NAMALWA (cell line): ENCODE results near the gene CCDC148.

Experiments used
- DNase-seq: peaks from one replicate; pipeline ENCODE4 v3.0.0-alpha.2; 2015; ENCODE audit warnings: low spot score

The CCDC148 gene

DNA sequence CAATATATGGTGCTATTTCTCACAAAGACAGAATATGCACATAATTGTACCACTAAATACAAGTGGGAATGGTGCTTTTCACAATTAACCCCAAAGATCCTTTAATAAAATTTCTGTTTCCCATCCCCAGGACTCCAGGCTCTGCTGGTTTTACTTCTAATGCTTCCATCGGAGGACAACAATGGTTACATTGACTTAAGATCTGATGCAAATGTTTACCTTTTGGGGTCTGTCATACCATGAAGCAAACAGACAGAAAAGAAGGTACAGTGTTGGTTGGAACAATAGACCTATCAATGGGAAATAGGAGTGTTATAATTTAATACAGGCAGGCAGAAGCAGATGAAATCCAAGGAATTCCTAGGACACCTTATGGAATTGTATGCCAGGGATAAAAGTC lies 249.2 kb downstream of the CCDC148 start:
- no peak for DNase-seq

DNA sequence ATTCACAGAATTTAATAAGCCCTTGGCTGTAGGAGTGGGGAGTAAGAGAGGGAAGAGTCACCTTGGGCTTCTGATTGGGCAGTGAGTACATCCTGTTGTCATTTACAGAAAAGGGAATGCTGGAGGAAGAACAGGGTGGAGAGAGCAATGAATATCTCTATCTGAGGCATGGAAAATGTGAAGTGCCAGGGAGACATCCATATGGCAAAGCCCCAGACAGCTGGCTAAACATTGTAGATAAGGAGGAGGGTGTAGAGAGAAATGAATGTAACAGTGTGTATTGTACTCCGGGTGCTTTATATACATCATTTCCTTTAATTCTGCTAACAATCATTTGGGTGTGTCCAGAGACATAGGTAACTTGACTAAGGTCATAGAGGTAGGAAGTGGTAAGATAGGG lies 251.3 kb downstream of the CCDC148 start:
- DNase-seq: no peak

DNA sequence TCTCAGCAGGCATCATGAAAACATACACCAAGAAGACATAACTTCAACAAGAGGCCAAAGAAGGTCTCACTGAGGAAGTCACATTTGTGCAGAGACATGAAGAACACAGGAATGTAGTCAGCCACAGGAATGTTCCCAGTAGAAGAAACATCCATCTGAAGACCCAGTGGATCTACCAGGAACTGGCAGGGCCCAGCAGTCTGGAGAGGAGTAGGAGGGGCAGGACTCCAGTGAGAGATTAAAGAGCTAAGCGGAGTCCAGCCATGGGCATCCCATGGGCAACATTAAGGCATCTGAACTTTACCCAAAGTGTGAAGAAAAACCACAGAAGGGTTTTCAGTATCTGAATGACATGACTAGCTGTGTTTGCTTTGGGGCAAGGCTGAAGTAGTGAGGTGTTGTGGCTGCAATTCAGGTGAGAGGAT lies 251.8 kb downstream of the CCDC148 start:
- DNase-seq: no peak

DNA sequence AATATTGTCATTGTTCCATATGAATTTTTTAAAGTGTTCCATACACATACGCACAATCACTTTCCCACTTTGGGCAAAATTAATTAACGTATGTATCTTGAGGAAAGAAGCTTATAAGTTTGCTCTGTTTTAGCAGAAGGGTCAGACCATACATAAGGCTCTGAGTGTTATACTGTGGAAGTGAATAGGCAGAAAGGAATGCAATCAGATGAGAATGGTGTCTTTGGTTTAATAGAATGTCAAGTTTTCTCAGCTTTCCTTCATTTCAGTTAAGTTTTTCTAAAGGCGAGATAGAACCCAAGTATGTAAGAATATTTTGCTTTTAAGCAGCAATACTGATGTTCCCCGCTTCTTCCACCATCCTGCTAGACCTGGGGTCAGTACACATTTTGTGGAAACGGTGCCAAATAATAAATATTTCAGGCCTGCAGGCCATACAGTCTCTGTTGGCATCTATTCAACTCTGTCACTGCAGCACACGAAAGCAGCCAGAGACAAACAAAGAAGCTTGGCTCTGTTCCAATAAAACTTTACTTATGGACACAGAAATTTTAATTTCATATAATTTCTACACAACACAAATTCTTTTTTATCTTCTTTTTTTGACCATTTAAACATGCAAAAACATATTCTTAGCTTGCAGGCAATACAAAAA lies 254.3 kb downstream of the CCDC148 start:
- DNase-seq: no peak

DNA sequence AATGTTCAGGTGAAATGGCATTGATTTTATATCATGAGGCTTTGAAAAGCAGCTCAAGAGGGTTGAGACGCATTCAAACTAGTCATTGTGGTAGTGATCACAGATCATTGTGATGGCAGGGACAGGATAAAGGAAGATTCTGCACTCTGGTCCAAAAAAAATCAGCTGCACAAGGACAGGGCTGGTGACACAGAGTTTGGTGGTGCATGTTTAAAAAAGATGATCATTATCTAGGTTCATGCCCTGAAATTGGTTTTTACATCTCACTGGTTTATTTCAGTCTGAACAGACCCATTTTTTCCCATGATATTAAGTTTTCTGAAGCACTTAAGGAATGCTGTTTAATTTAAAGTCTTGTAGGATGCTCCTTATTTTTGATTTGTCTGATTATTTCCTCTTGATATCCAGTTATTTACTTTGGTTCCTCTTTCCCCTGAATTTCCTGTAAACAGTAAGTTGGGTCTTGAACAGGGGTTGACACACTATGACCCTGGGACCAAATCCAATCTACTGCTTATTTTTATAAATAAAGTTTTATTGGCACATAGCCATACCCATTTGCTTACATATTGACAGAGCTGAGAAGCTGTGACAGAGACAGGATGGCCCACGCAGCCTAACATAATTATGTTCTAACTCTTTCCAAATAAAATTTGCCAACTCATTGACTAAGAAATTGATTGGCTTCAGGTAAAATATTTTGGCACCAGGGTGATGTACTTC lies 256.5 kb downstream of the CCDC148 start:
- no peak for DNase-seq

DNA sequence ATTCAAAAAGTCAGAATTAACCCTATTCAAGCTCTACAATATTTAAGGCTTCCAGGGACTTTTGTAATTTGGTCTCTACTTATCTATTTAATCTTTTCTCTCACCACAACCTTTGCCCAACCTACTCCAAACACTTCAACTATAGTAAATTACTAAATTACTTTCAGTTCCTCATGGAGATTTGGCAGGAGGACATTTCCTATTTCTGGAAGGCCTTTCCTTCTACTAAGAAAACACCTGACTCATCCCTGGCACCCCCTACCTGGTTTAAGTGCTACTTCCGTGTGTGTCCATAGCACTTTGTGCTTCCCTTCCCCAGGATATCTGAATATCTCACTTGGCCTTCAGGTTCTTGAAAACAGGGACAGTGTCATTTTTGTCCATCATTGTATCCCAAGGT lies 258.6 kb downstream of the CCDC148 start:
- no peak for DNase-seq

DNA sequence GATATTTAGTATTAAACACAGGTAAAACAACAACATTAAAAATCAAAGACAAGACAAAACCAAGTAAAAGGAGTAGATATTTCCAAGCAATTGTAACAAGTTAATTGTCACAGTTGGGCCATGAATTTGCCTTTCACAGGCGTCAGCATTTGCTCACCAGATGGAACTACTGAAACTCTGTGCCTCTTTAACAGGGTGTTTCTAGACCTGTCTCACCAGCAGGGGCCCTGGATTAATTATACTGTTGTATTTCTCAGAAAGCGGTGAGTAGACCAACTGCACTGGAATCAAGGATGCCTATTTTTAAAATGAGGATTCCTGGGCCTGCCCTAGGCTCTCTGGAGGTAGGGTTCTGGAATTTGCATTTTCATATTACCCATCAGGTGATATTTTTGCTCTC lies 262.3 kb downstream of the CCDC148 start:
- peak; percentile 14 for DNase-seq

DNA sequence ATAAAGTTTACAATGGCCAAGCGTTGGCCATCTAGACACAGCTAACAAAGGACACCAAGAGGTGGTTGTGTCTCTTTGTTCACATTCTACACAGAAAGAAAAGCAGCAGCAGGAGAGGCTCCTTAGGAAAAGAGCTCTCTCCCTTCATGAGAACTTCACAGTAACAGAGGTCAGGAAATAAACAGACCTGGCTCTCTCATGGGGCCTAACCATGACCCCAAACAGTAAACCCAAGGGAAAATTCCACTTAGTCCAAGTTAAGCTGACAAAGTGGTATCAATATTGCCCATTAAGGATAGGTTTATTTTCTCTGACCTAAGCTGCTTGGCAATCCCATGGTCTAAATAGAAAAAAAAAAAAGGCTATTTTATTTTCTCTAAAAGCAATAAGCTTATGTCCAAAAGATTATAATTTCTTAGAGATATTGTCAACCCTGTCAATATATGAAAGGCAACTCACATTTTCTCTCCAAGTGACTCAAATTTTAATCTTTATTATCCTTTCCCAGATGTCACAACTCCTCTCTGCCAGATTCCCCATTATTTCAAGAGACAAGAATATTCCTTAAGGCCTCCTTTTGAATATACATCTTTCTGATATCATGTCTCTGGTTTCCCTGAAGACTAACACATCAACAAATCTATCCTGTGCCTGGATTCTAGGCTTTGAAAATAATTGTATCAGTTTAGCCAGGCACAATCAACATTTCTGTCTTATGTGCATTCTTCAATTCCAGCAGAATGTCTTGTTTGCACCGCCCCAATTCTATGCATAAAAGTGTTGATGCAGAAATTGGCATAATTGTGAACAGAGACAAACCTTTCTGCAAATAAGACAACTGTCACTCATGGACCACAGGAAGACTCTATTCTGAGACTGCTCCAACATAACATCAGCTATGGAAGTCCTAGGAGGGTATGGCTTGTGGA lies 263.8 kb downstream of the CCDC148 start:
- no peak for DNase-seq

DNA sequence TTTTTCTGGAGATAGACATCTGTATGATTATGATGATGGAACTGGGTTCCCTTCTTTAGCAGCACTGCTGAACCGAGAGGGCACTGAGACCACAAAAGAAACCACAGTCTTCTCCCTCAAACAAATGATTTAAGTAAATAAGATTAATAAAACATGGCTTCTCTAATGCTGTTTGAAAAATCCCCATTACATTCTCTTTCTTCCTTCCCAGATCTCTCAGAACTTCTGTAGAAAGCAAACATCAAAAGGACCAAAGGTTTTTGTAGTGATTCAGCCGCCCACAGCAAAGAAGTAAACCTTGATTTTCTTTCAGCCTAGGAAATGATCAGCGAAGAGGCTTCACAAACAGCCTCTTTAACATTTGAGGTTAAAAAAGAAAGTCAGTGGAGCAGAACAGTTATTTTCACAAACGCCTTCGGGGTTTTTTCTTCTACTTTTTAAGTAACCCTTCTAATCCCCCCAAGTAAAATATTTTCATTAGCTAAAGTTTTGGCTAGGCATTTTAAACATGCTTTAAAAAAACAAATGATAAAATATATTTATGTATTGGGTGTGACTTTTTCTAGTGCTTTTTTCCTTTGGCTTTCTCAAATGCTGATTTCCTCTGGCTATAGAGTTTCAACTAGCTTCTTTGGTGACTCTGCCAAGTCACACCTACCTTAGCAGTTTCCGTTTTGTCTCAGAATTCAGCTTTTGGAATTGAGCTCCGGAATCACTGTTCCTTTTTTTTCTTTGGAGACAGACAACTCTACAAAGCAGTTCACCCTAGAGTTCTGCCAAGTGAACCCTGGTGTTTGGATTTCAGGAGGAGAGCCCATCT lies 265.3 kb downstream of the CCDC148 start:
- DNase-seq: peak; percentile 62

DNA sequence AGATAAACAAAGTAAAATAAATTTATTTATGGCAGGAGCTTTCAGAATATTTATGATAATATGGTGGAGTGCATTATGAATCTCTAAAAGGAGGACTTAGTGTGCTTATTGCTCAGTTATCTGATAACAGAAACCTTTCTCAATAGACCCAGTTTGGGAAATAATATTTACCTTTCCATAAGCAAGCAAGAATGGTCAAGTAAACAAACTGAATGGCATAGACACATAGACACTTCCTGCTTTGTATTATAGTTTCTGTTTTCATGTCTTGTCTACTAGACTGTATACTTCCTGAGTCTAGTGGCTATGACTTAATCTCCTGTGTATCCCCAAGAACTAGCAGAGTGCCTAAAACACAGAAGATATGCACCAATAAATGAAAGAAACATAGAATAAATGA lies 267.0 kb downstream of the CCDC148 start:
- peak; percentile 6 for DNase-seq

DNA sequence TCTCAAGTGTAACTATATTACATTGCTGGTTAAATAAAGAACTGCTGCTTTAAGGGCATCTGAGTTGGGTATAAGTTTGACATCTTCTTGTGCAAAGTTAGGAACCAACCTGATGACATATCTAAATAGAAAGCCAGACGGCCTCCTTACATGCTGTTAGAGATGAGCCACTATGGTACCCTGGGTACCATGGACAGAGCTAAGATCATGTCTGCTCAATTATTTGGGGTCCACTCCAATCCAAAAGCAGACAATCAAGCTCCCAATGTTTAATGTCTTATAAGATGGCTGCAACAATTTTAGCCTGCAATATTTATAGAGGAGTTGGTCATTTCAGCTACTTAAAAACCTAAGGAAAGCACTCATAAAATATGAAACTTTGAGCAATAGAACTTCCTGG lies 268.6 kb downstream of the CCDC148 start:
- DNase-seq: no peak

DNA sequence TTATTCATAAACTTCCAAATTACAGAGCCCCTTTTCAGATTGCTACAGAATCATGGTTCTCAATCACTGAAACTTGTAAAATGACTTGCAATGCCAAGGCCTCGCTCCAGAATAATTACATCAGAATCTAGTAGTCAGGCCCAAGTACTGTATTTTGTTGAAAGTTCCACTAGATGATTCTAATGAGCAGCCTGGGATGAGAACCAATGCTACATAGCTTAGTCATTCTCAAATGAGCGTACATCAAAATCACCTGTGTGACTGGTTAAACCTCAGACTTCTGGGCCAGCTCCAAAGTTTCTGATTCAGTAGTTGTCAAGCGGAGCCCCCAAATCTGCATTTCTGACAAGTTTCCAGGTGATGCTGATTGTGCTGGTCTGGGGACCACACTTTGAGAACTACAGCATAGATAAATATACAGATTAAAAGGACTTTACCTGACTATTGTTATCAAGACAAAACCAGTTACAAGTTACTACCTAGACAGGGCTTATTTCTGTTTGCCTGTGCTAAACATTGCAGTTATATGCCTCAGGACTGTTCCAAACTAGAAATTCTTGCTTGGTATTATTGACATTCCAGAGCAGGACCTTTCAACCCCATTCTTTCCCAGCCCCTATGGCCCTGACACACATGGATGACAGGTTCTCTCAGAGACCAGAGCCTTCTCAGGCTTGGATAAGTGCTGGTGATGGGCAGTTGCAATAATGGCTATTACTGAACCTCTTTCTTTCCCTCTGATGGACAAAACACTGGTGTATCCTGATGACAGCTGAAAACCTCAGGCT lies 271.8 kb downstream of the CCDC148 start:
- no peak for DNase-seq

DNA sequence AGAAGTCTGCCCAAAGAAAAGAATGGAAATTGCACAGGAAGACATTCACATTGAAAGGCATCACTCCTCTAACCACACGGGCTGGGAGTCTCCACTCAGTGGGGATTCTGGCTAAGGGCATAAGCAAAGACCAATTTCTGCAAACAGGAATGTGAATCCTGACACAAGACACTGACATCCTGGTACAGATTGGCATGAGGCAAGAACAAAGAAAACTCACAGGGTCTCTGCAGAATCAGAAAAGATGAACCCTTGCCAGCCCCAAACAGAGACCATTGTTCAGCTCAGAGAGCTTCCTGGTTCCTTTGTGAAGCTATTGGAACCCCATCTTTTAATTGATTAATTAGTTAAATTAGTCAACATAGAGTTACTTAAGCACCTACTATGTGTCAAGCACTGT lies 272.6 kb downstream of the CCDC148 start:
- no peak for DNase-seq

DNA sequence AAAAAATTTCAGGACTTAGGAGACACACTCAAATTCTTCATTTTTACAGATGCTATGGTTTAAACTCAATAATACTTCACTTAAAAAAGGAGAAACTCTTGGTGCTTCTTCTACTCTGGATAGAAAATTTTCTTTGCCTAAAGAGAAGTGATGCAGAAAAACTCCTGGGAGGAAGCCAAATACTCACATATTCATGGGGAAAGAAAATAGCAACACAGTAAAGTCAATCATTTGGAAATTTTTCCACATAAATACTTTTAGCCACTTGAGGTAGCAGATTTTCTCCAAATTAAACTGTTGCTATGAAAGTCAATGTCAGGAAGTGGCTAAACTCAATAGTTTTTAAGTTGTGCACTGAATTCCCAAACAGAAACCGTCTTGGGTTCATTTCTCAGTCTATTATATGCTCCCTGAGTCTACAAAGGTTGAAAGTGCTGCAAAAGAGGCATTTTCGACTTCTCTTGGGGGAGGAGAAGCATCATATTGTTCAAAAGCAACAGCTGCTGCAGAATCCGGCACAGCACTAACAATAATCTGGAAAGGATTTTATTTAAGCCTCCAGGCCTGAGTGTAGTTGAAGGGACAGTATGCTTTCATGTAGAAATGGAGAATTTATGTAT lies 273.8 kb downstream of the CCDC148 start:
- no peak for DNase-seq

DNA sequence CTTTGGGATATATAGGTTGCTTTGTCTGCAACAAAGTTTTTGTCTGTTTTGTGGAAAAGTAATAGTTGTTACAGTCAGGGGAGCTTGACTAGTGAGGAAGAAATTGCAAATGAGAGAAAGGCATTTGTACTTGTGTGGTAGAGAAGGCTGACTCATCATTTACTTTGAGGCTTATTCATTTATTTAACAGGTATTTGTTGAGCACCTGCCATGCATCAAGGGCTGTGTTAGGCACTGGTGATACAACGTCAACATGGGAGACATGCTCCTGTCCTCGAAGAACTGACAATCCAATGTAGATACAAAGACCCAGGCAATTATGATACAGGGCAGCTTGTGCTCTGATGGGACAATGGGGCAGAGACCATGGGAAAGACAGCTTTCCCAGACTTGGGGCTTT lies 275.4 kb downstream of the CCDC148 start:
- DNase-seq: no peak

DNA sequence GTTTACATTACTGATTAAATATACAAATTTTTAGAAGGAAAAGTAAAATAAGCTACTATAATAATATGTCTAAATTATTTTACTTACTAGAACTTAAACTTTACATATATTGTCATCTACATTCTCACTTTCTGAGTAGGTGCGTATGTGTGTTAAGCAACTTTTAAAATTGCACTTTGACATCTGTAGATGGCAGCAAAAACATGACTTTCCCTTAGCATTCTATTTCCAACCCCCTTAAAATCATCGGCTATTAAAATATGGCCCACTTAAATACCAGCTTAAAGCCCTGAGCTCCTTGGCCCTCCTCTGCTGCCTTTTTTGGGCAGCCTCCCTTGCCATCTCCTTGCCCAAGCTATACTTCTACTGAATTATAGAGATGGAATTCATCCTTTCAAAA lies 276.9 kb downstream of the CCDC148 start:
- DNase-seq: peak; percentile 47

DNA sequence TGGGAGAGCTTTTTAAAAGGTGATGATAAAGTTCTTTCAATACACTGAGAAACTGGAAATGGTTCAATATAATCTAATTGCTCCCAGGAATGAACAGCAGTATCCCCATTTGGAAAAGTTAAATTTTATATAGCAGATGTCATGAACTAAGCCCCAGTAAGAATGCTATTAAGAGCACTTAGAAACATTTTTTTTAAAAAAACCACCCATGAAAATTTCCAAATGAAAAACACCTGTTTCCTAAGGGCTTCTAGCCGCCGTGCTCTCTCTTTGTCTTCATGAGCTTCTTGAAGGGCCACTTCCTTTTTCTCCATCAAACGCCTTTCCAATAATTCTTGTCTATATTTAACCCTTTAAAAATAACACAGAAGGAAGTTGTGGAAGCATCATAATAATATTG lies 277.9 kb downstream of the CCDC148 start:
- DNase-seq: no peak

DNA sequence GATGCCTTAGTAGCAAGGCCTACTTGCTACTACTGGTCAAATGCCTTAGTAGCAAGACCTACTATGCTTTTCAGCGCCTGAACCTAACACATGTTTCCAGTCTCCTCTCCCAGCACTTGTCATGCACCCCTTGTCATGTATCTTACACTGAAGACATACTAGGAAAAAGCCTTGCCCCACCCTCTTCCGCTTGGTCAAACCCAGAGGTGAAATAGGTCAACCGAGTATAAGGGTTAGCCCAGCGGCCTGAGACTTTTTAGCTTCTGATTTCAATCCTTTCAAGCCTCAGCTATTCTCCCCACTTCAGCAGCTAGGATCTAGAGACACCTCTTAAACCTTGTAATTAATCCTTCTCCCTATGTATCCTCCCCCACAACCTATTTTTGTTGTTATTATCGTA lies 281.6 kb downstream of the CCDC148 start:
- no peak for DNase-seq

DNA sequence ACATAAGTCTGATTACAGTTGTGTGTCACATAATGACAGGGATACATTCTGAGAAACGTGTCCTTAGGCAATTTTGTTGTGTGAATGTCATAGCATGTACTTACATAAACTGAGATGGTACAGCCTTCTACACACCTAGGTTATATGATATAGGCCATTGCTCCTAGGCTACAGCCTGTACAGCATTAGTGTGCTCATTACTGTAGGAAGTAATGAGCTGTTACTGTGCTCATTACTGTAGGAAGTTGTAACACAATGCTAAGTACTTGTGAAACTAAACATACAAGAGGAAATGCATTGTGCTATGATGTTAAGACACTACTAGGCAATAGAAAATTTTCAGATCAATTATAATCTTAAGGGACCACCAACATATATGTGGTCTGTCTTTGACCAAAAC lies 282.1 kb downstream of the CCDC148 start:
- DNase-seq: no peak

DNA sequence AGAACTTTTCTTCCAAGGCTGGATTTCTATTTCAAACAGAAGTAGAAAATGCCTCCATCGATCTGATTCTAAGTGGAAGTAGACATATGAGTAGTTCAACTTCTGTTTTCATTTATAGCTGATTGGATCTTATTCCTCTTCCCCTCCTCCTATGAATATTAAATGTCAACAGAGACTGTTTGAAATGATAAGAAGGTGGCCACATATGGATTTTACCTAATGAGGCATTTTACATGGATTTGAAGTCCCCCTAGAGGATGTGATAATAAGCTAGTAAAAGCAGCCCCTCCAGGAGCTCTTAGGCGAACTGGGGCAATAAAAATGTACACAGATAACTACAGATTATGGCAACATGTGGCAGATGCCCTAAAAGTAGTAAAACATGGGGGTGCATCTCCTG lies 283.8 kb downstream of the CCDC148 start:
- no peak for DNase-seq

DNA sequence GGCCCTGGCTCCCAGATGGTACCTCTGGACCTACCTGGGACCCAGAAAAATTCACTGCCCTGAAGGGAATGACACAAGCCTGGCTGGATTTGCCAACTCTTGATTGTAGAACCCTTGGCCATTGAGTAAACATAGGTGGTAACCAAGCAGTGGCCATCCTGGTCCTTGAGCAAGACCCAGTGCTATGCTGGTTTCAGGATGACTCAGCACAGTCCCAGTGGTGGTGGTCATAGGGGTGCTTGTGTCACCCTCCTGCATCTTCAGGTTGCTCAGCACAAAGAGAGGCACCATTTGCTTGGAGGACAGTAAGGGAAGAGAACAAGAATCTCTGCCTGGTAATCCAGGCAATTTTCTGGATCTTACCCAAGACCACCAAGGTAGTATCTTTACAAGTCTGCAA lies 302.0 kb downstream of the CCDC148 start:
- no peak for DNase-seq
